IMR-90 (cell line): ENCODE measurements around the gene PANK4. TPM values are rescaled to one million over a fixed set of nuclear protein-coding genes. Genes with fewer than 3 reads are reported as not detected.

Experiments used
- ATAC-seq: fragments of 200-7000 bp; cut with Tn5 transposase; 2 replicates; pipeline ENCODE4 v1.9.1; 2020; ENCODE audit warnings: low read depth, mild to moderate bottlenecking, moderate library complexity
- Bru-seq: library from RNA; stranded (reverse); fragments of 400-500 nt; gene quantifications from one replicate; lab custom pipeline; 2021; lab: Mats Ljungman, UMichigan
- BruChase-seq, 2 experiments: library from RNA; stranded (reverse); fragments of 400-500 nt; gene quantifications; one replicate each; lab custom pipeline; 2021; lab: Mats Ljungman, UMichigan
- BruUV-seq: library from RNA; stranded (reverse); fragments of 400-500 nt; replicated peaks from 2 replicates; lab custom pipeline; 2021; lab: Mats Ljungman, UMichigan
- CTCF ChIA-PET: fragments of 300-600 bp; formaldehyde crosslinking; extraction: SDS; loops from one replicate; lab custom pipeline; 2021; ENCODE audit warnings: antibody characterized with exemption; lab: Yijun Ruan, JAX
- POLR2A ChIA-PET: fragments of 300-600 bp; sonication (Branson Sonifier 250); formaldehyde crosslinking; loops from one replicate; lab custom pipeline; 2022; ENCODE audit warnings: antibody characterized with exemption; ENCODE audit not compliant: unreplicated experiment; lab: Charles Lee
- DNase-seq: peaks from one replicate; pipeline ENCODE4 v3.0.0; 2013
- H2AFZ ChIP-seq: replicated peaks from 2 replicates; pipeline ENCODE3; 2013; ENCODE audit warnings: low read length, mild to moderate bottlenecking; ENCODE audit not compliant: poor library complexity
- H2AK5ac ChIP-seq: 2 replicates; pipeline ENCODE4 v1.6.1; 2013; ENCODE audit warnings: low read depth, low read length, inconsistent platforms
- H2AK9ac ChIP-seq: replicated peaks from 2 replicates; pipeline ENCODE3; 2013; ENCODE audit warnings: mild to moderate bottlenecking, low read depth, low read length, moderate library complexity; ENCODE audit not compliant: poor library complexity
- H2BK120ac ChIP-seq: 2 replicates; pipeline ENCODE4 v1.6.1; 2013; ENCODE audit warnings: low read depth, low read length, inconsistent platforms
- H2BK15ac ChIP-seq: 3 replicates; pipeline ENCODE4 v1.6.1; 2013; ENCODE audit warnings: low read depth, low read length, inconsistent platforms
- H2BK20ac ChIP-seq: 2 replicates; pipeline ENCODE4 v1.6.1; 2013; ENCODE audit warnings: low read depth, mild to moderate bottlenecking, inconsistent platforms, low read length, moderate library complexity
- H2BK5ac ChIP-seq: 2 replicates; pipeline ENCODE4 v1.6.1; 2013; ENCODE audit warnings: mild to moderate bottlenecking, low read depth, low read length, inconsistent platforms; ENCODE audit not compliant: poor library complexity, severe bottlenecking
- H3K14ac ChIP-seq: replicated peaks from 2 replicates; pipeline ENCODE4 v1.6.1; 2013; ENCODE audit warnings: low read depth, low read length, inconsistent platforms
- H3K18ac ChIP-seq: 2 replicates; pipeline ENCODE4 v1.6.1; 2013; ENCODE audit warnings: low read depth, low read length, control low read depth
- H3K23ac ChIP-seq: 2 replicates; pipeline ENCODE4 v1.6.1; 2013; ENCODE audit warnings: low read depth, low read length, inconsistent platforms
- H3K27ac ChIP-seq: 2 replicates; pipeline ENCODE4 v1.5.1; 2013; ENCODE audit warnings: mild to moderate bottlenecking, control low read depth, low read length; ENCODE audit not compliant: insufficient read depth
- H3K27me3 ChIP-seq: 2 replicates; pipeline ENCODE4 v1.6.1; 2013; ENCODE audit warnings: low read length; ENCODE audit not compliant: control insufficient read depth, insufficient read depth
- H3K36me3 ChIP-seq: 2 replicates; pipeline ENCODE4 v1.6.1; 2013; ENCODE audit warnings: low read length, mixed read lengths; ENCODE audit not compliant: control insufficient read depth, insufficient read depth
- H3K4ac ChIP-seq: 2 replicates; pipeline ENCODE4 v1.6.1; 2013; ENCODE audit warnings: low read depth, low read length, inconsistent platforms
- H3K4me1 ChIP-seq: 2 replicates; pipeline ENCODE4 v1.6.1; 2013; ENCODE audit warnings: low read length, mixed read lengths; ENCODE audit not compliant: control insufficient read depth, insufficient read depth
- H3K4me2 ChIP-seq: 2 replicates; pipeline ENCODE4 v1.6.1; 2013; ENCODE audit warnings: low read depth, mild to moderate bottlenecking, control low read depth, low read length, moderate library complexity
- H3K4me3 ChIP-seq: 2 replicates; pipeline ENCODE4 v1.5.1; 2013; ENCODE audit warnings: low read depth, mild to moderate bottlenecking, control low read depth, low read length, moderate library complexity; ENCODE audit not compliant: insufficient read depth
- H3K56ac ChIP-seq: 2 replicates; pipeline ENCODE4 v1.6.1; 2013; ENCODE audit warnings: low read length, inconsistent platforms; ENCODE audit not compliant: insufficient read depth; ENCODE audit errors: extremely low read depth
- H3K79me1 ChIP-seq, 2 experiments: 2 replicates each; pipeline ENCODE4 v1.6.1; 2013; ENCODE audit warnings: low read length in 2 of 2, inconsistent platforms in 1 of 2, low read depth in 1 of 2
- H3K9ac ChIP-seq: 2 replicates; pipeline ENCODE4 v1.6.1; 2013; ENCODE audit warnings: low read depth, low read length, control low read depth
- H3K9me1 ChIP-seq: 2 replicates; pipeline ENCODE4 v1.6.1; 2013; ENCODE audit warnings: low read length, inconsistent platforms; ENCODE audit not compliant: insufficient read depth
- H3K9me3 ChIP-seq: 2 replicates; pipeline ENCODE4 v1.6.1; 2013; ENCODE audit warnings: low read length; ENCODE audit not compliant: control insufficient read depth, insufficient read depth
- H4K20me1 ChIP-seq: 2 replicates; pipeline ENCODE4 v1.6.1; 2013; ENCODE audit warnings: low read length, inconsistent platforms; ENCODE audit not compliant: insufficient read depth
- H4K5ac ChIP-seq: 2 replicates; pipeline ENCODE4 v1.6.1; 2013; ENCODE audit warnings: mild to moderate bottlenecking, low read depth, low read length, control low read depth
- H4K8ac ChIP-seq, 2 experiments: 2 replicates each; pipeline ENCODE4 v1.6.1; 2013; ENCODE audit warnings: low read depth in 2 of 2, low read length in 2 of 2, control low read depth in 1 of 2, inconsistent platforms in 1 of 2
- H4K91ac ChIP-seq: 2 replicates; pipeline ENCODE4 v1.6.1; 2013; ENCODE audit warnings: low read depth, low read length, inconsistent platforms; ENCODE audit not compliant: insufficient read depth
- CEBPB ChIP-seq: IDR thresholded peaks from 2 replicates; pipeline ENCODE4 v1.6.1; 2012; ENCODE audit warnings: low read depth, low read length, improper control_type of control experiment
- FOS ChIP-seq: fragments of 150-350 bp; IDR thresholded peaks from 2 replicates; pipeline ENCODE4 v1.6.1; 2016; ENCODE audit warnings: low read depth, low read length
- MAZ ChIP-seq: IDR thresholded peaks from 2 replicates; pipeline ENCODE4 v1.6.1; 2012; ENCODE audit warnings: low read depth, mild to moderate bottlenecking, low read length, improper control_type of control experiment, moderate library complexity, borderline replicate concordance
- MXI1 ChIP-seq: IDR thresholded peaks from 2 replicates; pipeline ENCODE4 v1.6.1; 2012; ENCODE audit warnings: low read depth, mild to moderate bottlenecking, low read length, moderate library complexity, borderline replicate concordance
- NFE2L2 ChIP-seq: fragments of 150-350 bp; IDR thresholded peaks from 2 replicates; pipeline ENCODE4 v1.6.1; 2016; ENCODE audit warnings: low read depth, mild to moderate bottlenecking, low read length
- POLR2A ChIP-seq: IDR thresholded peaks from 2 replicates; pipeline ENCODE4 v1.6.1; 2012; ENCODE audit warnings: mild to moderate bottlenecking, low read depth, low read length
- WGBS, 2 experiments: methylation state at CpG; one replicate each; pipeline versions ENCODE4 v1.1.5 to v1.1.7; 2013; ENCODE audit warnings: missing lambda C conversion rate in 2 of 2; ENCODE audit not compliant: insufficient read length in 1 of 2; ENCODE audit errors: extremely low coverage in 2 of 2; 5-methylcytosine and 5-hydroxymethylcytosine counted together
- dilution Hi-C: fragments of 300-500 bp; cut with HindIII; formaldehyde crosslinking; loops from one replicate; pipeline ENCODE4 v1.14.3; 2018; ENCODE audit warnings: low sequenced_read_pairs; ENCODE audit not compliant: unreplicated experiment
- in situ Hi-C: fragments of 300-500 bp; cut with MboI; formaldehyde crosslinking; loops from 3 replicates; pipeline ENCODE4 v1.14.3; 2019; ENCODE audit warnings: low sequenced_read_pairs, inconsistent platforms, mixed read lengths
- intact Hi-C: fragments of 100-400 bp; cut with micrococcal nuclease; formaldehyde crosslinking; loops from 2 replicates; pipeline ENCODE4 v1.10.0; 2022
- long read RNA-seq: library from polyadenylated mRNA; unstranded; transcript quantifications from one replicate; pipeline ENCODE4 v2.0.0, GENCODE V29; 2021; ENCODE audit not compliant: unreplicated experiment
- polyA plus RNA-seq, 3 experiments: library from polyadenylated mRNA; depleted of rRNA; stranded (reverse); fragments of >200 nt; gene quantifications; 2 replicates each; pipeline ENCODE4 v1.2.3, GENCODE V29; 2012; ENCODE audit warnings: low replicate concordance in 1 of 3
- total RNA-seq: library from RNA; depleted of rRNA; stranded (reverse); fragments of >200 nt; gene quantifications from 2 replicates; pipeline ENCODE4 v1.2.3, GENCODE V29; 2012; rRNA removed
- TF ChIP-seq, protein P1 (sequence below): fragments of 150-350 bp; IDR thresholded peaks from 2 replicates; pipeline ENCODE4 v1.6.1; 2017; ENCODE audit warnings: mild to moderate bottlenecking, antibody characterized with exemption, low read length, low read depth

Gene PANK4
- total RNA-seq (14.0 and 15.3 TPM in 2 replicates), polyA plus RNA-seq (2012; rRNA removed) (18.5 and 23.3 TPM in 2 replicates), Bru-seq, nascent RNA (percentile 56 among the genes with signal in this experiment), BruChase-seq, experiment 1, labeled RNA remaining after a 6-hour chase (percentile 48 among the genes with signal in this experiment), BruChase-seq, experiment 2, labeled RNA remaining after a 2-hour chase (percentile 46 among the genes with signal in this experiment)
- polyA plus RNA-seq (2012; cell fraction: cytosol; rRNA removed) = 18.5 and 21.4 TPM in 2 replicates
- 113 and 229 TPM in 2 replicates for polyA plus RNA-seq (2012; cell fraction: nucleus; rRNA removed; ENCODE audit: low replicate concordance)
- long read RNA-seq, transcript PANK4-201 (19 exons, 2,677 nt) = major isoform, 16 of 31 reads
- long read RNA-seq, partial matches to known transcripts = 5 of 31 reads
- long read RNA-seq, other reads (novel, unspliced or antisense) = 10 of 31 reads

- in situ Hi-C loops (loop anchor here (25.0 kb wide), 1 partner anchor 339 kb away; the partner anchor contains the start of gene FAAP20), intact Hi-C loops (loop anchor here (5.0 kb wide), 1 partner anchor 114 kb away; the partner anchor contains the start of gene PEX10), dilution Hi-C loops (no loop called here)
- peak within 1 kb of the TSS; percentile 51; the same call in 1 of the 2 replicates for H4K5ac ChIP-seq
- H4K91ac ChIP-seq = peak within 1 kb of the TSS; percentile 68
- DNase-seq = peak; percentile 93
- peak within 1 kb of the TSS; percentile 69 for H3K56ac ChIP-seq
- no peaks in the 10 kb centered on the region for H3K9me3 ChIP-seq
- H3K4me1 ChIP-seq = peaks cover 25% of the 10 kb centered on the region
- peak within 1 kb of the TSS; percentile 75 to 81; a peak in 3 of 4 replicates for H4K8ac ChIP-seq
- peak within 1 kb of the TSS; percentile 60; the same call in 1 of the 2 replicates for H3K23ac ChIP-seq
- peak within 1 kb of the TSS; percentile 89 for H2AK5ac ChIP-seq
- no TSS peak for BruUV-seq
- peak; percentile 96 for ATAC-seq
- no peak within 1 kb of the TSS; the same call in 1 of the 2 replicates for H3K18ac ChIP-seq
- H2BK20ac ChIP-seq = 0 out of 2 replicates have a peak within 1 kb of the TSS, but pooled peaks have one; percentile 22
- H3K9me1 ChIP-seq = peaks cover 13% of the 10 kb centered on the region
- peaks cover 7 to 39% of the 10 kb centered on the region in 2 experiments for H3K79me1 ChIP-seq
- ChIA-PET POLR2A (interaction anchor here (0.6 kb wide), 1 partner anchor 74 kb away, joined by 3 read pairs; no protein-coding TSS in a partner anchor), CTCF (interaction anchor here (1.1 kb wide), 1 partner anchor 9 kb away, joined by 3 read pairs; no protein-coding TSS in a partner anchor)
- H3K4me3 ChIP-seq = peak within 1 kb of the TSS; percentile 99
- H3K36me3 ChIP-seq = peaks cover 4% of the 10 kb centered on the region; the same call in 1 of the 2 replicates
- H4K20me1 ChIP-seq = peaks cover 44% of the 10 kb centered on the region
- peak within 1 kb of the TSS; percentile 72 for H3K14ac ChIP-seq
- H2BK15ac ChIP-seq = no peak within 1 kb of the TSS
- H2AK9ac ChIP-seq = peak within 1 kb of the TSS; percentile 92
- peak within 1 kb of the TSS; percentile 83 for H3K4ac ChIP-seq
- peak within 1 kb of the TSS; percentile 94 for H3K9ac ChIP-seq
- H3K27ac ChIP-seq = peak within 1 kb of the TSS; percentile 97
- peak within 1 kb of the TSS; percentile 95 for H3K4me2 ChIP-seq
- WGBS, 2 experiments = 1% methylated on average over 26 of the region's 107 CpGs; no CpG with 5 or more reads in 1 of the 2 experiments
- H3K27me3 ChIP-seq = peaks cover 21% of the 10 kb centered on the region; the same call in 1 of the 2 replicates
- peak within 1 kb of the TSS; percentile 57 for H2BK120ac ChIP-seq
- H2BK5ac ChIP-seq = peak within 1 kb of the TSS; percentile 75
- no peak for TF ChIP-seq CEBPB
- TF ChIP-seq, protein P1, sequence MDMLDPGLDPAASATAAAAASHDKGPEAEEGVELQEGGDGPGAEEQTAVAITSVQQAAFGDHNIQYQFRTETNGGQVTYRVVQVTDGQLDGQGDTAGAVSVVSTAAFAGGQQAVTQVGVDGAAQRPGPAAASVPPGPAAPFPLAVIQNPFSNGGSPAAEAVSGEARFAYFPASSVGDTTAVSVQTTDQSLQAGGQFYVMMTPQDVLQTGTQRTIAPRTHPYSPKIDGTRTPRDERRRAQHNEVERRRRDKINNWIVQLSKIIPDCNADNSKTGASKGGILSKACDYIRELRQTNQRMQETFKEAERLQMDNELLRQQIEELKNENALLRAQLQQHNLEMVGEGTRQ = no peak
- TF ChIP-seq MXI1 = peak; percentile 12; the same call in 1 of the 2 replicates
- peak; percentile 93 for TF ChIP-seq POLR2A
- no peak for TF ChIP-seq NFE2L2
- TF ChIP-seq MAZ = peak; percentile 54; the same call in 1 of the 2 replicates
- TF ChIP-seq FOS = no peak
- peak within 1 kb of the TSS; percentile 88 for H2AFZ ChIP-seq
Measured at GRCh38 chr1:2525920-2526823, at the start of gene PANK4. Gene PANK4, minus strand, starts transcription at chr1:2526596. Its CDS starts 9 bp downstream, at chr1:2526587.
